ENCODE measurements around the gene ZNF763.
A peak's percentile ranks its signal among the peaks of the same experiment; 100 is the strongest.

DNA sequence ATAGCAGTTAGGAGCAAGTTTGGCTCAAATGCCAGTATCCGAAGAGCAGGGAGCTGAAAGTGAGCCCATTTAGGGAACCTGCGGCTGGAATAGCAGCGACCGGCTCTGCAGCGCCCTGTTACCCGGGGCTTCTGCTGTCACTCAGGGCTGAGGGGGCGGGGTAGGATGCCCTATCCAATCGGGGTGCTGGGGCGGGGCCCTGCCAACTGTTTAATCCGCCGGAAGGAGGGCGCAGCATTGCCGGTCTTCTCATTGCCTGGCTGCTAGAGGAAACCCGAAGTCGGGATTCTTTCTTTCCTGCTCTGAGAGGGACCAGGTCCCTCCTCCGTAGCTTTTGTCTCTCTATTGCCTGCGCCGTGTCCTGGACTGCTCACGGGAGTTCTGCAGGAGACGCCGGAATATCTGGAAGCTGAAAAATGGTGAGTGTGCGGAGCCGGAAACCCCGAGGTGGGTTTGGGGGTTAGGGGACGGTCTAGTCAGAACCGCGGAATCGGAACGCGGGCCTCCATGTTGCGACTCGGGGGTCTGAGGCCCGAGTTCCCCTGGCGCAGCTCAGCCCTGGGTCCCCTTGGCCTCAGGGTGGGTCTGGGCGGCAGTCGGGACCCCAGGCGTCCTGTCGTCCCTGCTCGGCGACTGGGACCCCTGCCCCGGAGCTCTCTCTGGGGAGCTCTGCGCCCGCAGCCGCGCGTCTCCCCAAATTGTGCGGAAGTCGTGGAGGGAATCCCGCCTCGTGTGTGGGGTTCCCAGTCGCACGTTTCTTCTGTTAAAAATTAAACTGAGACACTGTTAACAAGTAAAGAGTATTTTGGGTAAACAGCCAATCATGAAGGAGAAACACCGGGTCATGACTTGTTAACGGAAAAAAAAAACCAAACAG, 22.8 kb downstream of the ZNF763 start:
- TF ChIP-seq EP300 (IDR thresholded peaks at IDR 0.05) (no peak), POLR2A (IDR thresholded peaks at IDR 0.05) (peak in 1 of 2 donors; percentile 30), POLR2AphosphoS5 (IDR thresholded peaks at IDR 0.05) (peak in 1 of 3 donors; percentile 47)
- TF ChIP-seq, protein P1, sequence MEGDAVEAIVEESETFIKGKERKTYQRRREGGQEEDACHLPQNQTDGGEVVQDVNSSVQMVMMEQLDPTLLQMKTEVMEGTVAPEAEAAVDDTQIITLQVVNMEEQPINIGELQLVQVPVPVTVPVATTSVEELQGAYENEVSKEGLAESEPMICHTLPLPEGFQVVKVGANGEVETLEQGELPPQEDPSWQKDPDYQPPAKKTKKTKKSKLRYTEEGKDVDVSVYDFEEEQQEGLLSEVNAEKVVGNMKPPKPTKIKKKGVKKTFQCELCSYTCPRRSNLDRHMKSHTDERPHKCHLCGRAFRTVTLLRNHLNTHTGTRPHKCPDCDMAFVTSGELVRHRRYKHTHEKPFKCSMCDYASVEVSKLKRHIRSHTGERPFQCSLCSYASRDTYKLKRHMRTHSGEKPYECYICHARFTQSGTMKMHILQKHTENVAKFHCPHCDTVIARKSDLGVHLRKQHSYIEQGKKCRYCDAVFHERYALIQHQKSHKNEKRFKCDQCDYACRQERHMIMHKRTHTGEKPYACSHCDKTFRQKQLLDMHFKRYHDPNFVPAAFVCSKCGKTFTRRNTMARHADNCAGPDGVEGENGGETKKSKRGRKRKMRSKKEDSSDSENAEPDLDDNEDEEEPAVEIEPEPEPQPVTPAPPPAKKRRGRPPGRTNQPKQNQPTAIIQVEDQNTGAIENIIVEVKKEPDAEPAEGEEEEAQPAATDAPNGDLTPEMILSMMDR (IDR thresholded peaks at IDR 0.05), result no peak
